A673 (cell line): Measurements from ENCODE around the gene MATK. TPM values are rescaled to one million over a fixed set of nuclear protein-coding genes. Genes with fewer than 3 reads are reported as not detected.

Experiments used
- BruUV-seq: library from RNA; stranded (reverse); fragments of 400-500 nt; replicated peaks from 2 replicates; lab custom pipeline; 2021; lab: Mats Ljungman, UMichigan
- CTCF ChIA-PET: fragments of 300-600 bp; sonication (Branson Sonifier 250); formaldehyde crosslinking; loops from one replicate; lab custom pipeline; 2022; ENCODE audit warnings: antibody characterized with exemption; lab: Charles Lee
- POLR2A ChIA-PET: fragments of 300-600 bp; sonication (Branson Sonifier 250); formaldehyde crosslinking; loops from one replicate; lab custom pipeline; 2022; ENCODE audit warnings: antibody characterized with exemption; ENCODE audit not compliant: low non-redundant PET; lab: Charles Lee
- DNase-seq: peaks from one replicate; pipeline ENCODE4 v3.0.0-alpha.2; 2015; ENCODE audit warnings: low spot score
- H3K27ac ChIP-seq: fragments of 200-600 bp; sonication (generic); 2 replicates; pipeline ENCODE4 v1.5.1; 2016; ENCODE audit warnings: mixed run types, low read depth, mild to moderate bottlenecking, mixed read lengths, antibody characterized with exemption, low read length; ENCODE audit not compliant: poor library complexity, severe bottlenecking
- H3K27me3 ChIP-seq: fragments of 200-600 bp; sonication (generic); replicated peaks from 2 replicates; pipeline ENCODE4 v1.6.1; 2017; ENCODE audit warnings: mixed run types, low read depth, mild to moderate bottlenecking, mixed read lengths, antibody characterized with exemption, low read length; ENCODE audit not compliant: insufficient read depth, poor library complexity
- H3K36me3 ChIP-seq: fragments of 200-600 bp; sonication (generic); 2 replicates; pipeline ENCODE4 v1.6.1; 2016; ENCODE audit warnings: mixed run types, mild to moderate bottlenecking, mixed read lengths, antibody characterized with exemption, low read length; ENCODE audit not compliant: insufficient read depth, poor library complexity, severe bottlenecking
- H3K4me1 ChIP-seq: fragments of 200-600 bp; sonication (generic); 2 replicates; pipeline ENCODE4 v1.6.1; 2017; ENCODE audit warnings: mixed run types, mild to moderate bottlenecking, mixed read lengths, antibody characterized with exemption, low read length; ENCODE audit not compliant: insufficient read depth, poor library complexity, severe bottlenecking
- H3K4me3 ChIP-seq: fragments of 200-600 bp; sonication (generic); 2 replicates; pipeline ENCODE4 v1.5.1; 2016; ENCODE audit warnings: low read depth, mixed run types, mild to moderate bottlenecking, mixed read lengths, low read length; ENCODE audit not compliant: poor library complexity, severe bottlenecking
- H3K9me3 ChIP-seq: fragments of 200-600 bp; sonication (generic); 2 replicates; pipeline ENCODE4 v1.6.1; 2016; ENCODE audit warnings: mixed run types, low read depth, mild to moderate bottlenecking, mixed read lengths, antibody characterized with exemption, low read length; ENCODE audit not compliant: poor library complexity, severe bottlenecking
- CTCF ChIP-seq: fragments of 300-800, 200-600 bp; sonication (generic); conservative IDR thresholded peaks from 2 replicates; pipeline ENCODE4 v1.5.1; 2017; ENCODE audit warnings: low read depth, mild to moderate bottlenecking, antibody characterized with exemption, low read length, moderate library complexity, mixed read lengths
- EZH2 ChIP-seq: fragments of 200-600 bp; sonication (generic); IDR thresholded peaks from 2 replicates; pipeline ENCODE4 v1.6.1; 2017; ENCODE audit warnings: borderline replicate concordance, low read depth, mild to moderate bottlenecking, mixed read lengths, antibody characterized with exemption, low read length; ENCODE audit not compliant: poor library complexity, severe bottlenecking
- intact Hi-C: fragments of 100-400 bp; cut with micrococcal nuclease; formaldehyde crosslinking; loops from one replicate; pipeline ENCODE4 v1.10.0; 2022; ENCODE audit not compliant: unreplicated experiment
- total RNA-seq: library from RNA; stranded (reverse); gene quantifications from 2 replicates; pipeline ENCODE4 v1.2.3, GENCODE V29; 2021

MATK gene
- total RNA-seq, 1 experiment from 2014 or later, result 2.0 TPM

GRCh38 chr19:3775374-3775711 is 10.8 kb downstream of the MATK start:
- BruUV-seq, result no TSS peak
- Histone ChIP-seq H3K4me3 (no peak overlapping the region), H3K4me1 (no peaks in the 10 kb centered on the region), H3K36me3 (no peaks in the 10 kb centered on the region), H3K9me3 (no peaks in the 10 kb centered on the region), H3K27ac (no peak overlapping the region), H3K27me3 (no peaks in the 10 kb centered on the region)
- TF ChIP-seq EZH2, result no peak
- TF ChIP-seq CTCF, result no peak
- intact Hi-C loops, result no loop called here
- CTCF ChIA-PET, result no interaction called here
- DNase-seq, result no peak
- POLR2A ChIA-PET, result no interaction called here

- H3K4me3 ChIP-seq, result no peak overlapping the region
- CTCF ChIA-PET, result no interaction called here
- no peak for DNase-seq
- POLR2A ChIA-PET, result no interaction called here
- no TSS peak for BruUV-seq
- H3K9me3 ChIP-seq, result no peaks in the 10 kb centered on the region
- intact Hi-C loops, result no loop called here
- H3K36me3 ChIP-seq, result no peaks in the 10 kb centered on the region
- TF ChIP-seq CTCF (no peak), EZH2 (no peak)
- no peaks in the 10 kb centered on the region for H3K27me3 ChIP-seq
- no peak overlapping the region for H3K27ac ChIP-seq
- H3K4me1 ChIP-seq, result no peaks in the 10 kb centered on the region
Measured at GRCh38 chr19:3774621-3775373, 11.4 kb downstream of the MATK start.

GRCh38 chr19:3773814-3774515 is 12.2 kb downstream of the MATK start:
- Histone ChIP-seq H3K36me3 (no peaks in the 10 kb centered on the region), H3K27me3 (no peaks in the 10 kb centered on the region), H3K4me1 (no peaks in the 10 kb centered on the region), H3K4me3 (no peak overlapping the region), H3K9me3 (no peaks in the 10 kb centered on the region), H3K27ac (no peak overlapping the region)
- intact Hi-C loops, result no loop called here
- no peak for DNase-seq
- CTCF ChIA-PET, result no interaction called here
- POLR2A ChIA-PET, result no interaction called here
- BruUV-seq, result no TSS peak
- TF ChIP-seq EZH2 (no peak), CTCF (no peak)
